Measurements from ENCODE around the gene RAD51B.

RAD51B gene

DNA sequence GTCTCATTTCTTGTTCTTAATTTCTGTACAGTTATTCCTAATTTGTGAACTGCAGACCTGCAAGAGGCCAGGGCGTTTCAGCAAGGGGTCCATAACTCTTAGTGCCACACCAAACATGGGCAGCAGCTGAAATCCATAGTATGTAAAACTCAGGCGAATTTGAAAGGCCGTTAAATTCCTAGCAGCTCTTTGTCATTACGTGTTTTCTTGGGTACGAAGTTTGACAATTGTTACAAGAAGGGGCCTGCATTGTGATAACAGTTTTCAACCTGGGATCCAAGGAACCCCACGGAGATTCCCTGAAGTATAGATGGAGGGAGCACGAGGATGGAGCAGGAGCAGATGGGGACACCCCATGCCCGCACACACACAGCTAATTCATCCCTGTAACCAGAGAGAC, 685.3 kb downstream of the RAD51B start:
- DNase-seq = no peak

DNA sequence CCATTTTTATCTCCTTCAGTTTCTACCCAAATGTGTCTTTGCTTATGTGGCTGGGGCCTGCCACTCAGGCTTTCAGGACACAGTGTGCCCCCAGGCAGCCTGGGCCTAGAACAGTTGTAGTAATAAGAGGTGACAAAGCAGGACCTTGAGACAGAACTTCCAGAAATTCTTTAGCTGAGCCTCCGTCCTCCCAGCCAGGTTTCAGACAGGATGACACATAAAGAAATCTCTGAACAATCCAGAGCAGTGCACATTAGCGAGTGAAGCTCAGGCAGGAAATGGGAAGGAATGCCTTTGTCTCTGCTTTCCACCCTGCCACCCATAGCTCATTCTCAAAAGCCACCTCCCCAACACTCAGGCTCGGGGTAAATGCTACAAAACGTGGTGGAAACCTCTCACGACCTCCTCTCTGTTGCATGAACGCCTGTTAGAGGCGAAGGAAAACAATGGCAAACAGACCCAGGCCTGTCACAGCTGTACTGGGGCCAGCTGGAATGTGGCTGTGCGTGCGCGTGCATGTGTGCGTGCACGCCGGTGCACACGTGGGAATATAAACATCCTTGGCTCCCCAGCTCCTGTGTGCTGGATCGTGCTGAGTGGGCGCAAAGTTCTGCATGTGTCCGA, 686.6 kb downstream of the RAD51B start:
- DNase-seq = no peak

DNA sequence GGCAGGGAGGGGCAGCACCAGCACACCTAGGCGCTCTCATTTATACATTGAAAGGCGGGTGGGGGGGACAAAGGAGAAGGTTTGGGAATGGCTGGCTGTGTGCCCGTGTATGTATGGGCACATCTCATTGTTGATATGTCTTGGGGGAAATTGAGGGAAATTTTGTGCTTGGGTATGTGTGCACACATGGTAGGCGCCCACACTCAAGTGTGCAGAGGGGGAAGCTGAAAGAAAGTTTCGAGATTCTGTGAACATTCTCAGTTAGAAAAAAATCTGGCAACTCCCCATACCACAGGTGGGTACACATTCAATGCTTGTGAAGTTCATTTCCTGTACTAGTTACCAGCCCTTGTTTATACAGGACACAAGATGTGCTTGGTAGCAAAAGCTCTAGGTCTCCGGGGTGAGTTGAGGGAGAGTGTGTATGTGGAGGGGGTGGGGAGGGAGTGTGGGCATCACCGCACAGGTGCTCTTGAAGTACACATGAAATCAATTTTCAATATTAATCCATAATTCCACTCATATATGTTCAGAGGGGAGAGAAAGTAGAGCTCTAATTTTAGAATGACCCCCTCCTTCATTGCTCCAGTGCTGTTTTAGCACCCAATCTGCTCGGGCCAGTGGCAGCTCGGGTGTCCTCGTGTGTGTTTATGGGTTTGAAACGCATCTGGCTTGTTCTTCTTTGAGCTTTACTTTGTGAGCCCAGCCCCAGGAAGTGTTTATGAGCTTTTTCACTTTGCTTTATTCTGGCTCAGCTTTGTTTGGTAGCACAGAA, 687.3 kb downstream of the RAD51B start:
- DNase-seq = no peak

DNA sequence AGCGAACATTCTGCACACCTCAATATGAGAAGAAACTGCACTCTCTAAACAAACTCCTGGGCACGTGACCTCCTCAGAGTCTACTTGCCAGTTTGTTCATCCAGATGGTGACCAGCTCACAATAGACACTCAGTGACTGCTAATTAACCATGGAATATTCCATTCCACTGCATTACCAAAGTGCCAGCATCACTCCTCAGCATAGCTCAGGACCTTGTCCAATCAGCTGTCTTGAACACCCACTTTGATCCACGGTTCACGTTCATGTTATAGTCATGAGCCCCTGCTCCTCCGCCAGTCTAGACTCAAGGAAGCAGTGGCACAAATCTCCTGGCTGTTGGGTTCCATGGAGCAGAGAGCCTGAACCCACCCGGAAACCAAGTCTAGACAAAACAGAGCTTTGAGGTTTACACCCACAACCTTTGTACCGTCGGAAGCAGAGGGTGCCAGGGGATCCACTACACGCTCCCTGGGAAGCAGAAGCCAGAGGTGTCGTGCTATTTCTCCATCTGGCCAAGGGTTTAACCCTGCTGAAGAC, 688.0 kb downstream of the RAD51B start:
- DNase-seq = peak in 1 of 2 donors; percentile 12

DNA sequence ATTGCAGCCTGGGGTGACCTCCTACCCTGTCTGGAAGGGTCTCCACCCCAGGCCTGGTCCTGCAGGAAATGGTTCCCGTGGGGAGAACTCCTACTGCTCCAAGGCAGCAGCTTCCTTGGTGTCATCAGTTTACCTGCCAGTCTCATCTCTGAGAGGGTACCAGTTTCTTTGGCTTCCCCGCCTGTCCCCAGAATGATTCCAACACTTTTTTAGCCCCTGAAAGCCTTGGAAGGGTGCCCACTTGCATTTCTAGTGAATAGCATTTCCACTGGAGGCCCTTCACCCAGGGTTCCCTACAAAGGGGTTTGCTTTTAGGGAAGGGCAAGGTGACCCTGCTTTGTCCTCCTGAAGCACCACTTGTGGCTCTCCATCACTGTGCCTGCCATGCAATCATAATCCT, 689.0 kb downstream of the RAD51B start:
- no peak for DNase-seq

DNA sequence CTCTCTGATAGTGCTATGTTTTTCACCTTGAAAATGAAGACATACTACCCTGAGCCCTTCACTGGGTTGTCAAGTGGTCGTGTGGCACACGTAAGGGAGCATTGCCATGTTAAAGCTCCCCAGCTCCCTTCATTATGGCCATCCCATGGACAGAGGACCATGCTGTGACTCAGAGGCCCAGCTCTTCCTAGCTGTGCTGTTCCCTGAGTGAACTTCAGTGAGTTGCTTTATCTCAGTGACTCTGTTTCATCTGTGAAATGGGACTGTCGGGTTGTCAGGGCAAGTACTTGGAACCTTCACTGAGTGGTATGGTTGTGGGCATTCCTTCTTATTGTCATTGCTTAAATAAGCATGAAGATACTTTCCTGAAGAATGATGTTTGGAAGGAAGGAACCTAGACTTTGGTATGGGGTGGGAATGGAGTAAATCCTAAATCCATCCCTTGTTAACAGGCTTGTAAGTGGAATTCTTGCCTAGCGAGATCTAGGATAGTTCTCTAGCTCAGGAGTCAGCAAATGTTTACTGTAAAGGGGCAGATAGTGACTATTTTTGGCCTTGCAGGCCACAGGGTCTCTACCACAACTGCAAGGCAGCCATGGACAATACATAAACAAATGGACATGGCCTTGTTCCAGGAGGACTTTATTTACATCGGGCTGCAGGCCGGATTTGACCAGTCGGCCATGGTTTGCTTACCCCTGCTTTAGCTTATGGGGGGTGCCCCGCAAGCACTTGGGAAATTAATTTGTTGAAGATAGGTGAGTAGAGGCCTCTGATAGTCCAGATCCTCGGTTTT, 689.8 kb downstream of the RAD51B start:
- no peak for DNase-seq

DNA sequence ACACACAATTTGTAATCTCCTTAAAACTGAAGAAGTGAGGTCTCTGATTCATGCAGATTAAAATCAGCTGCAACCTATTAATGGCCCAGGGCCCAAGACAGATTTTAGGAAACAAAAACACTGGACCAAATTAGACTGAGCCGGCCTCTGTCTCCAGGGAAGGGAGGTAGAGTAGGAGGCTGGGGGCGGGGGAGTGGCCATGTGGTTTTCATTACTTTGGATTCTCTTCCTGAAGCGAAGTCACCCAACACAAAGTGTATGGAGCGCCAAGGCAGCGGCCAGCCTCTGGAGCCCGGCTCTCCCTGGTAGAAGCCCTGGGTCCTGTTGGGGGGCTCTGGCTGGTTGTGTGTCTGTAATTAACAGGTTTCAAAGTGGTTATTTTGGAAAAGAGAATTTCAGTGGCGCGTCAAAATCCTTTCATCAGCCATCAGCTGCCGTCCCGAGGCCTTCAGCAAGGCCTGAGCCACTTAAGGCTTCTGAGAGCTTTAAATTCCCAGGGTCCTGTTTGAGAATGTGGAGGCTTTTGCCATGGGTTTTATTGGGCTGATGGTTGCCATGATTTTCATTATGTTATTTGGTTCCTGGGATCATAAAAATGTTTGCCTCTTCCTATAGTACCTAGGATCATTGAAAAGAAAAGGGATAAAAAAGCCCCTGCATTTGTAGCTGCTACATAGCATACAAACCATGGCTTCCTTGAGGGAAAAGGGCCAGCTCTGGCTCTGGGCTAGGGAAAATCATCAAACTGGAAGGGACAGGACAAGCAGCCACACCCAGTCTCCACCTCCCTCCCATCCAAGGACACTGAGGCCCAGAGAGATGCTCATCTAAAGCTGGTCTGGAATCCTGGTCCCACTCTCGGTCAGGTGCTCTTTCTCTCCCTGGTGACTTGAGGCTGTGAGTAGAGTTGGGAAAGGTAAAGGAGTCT, 690.9 kb downstream of the RAD51B start:
- DNase-seq = no peak

DNA sequence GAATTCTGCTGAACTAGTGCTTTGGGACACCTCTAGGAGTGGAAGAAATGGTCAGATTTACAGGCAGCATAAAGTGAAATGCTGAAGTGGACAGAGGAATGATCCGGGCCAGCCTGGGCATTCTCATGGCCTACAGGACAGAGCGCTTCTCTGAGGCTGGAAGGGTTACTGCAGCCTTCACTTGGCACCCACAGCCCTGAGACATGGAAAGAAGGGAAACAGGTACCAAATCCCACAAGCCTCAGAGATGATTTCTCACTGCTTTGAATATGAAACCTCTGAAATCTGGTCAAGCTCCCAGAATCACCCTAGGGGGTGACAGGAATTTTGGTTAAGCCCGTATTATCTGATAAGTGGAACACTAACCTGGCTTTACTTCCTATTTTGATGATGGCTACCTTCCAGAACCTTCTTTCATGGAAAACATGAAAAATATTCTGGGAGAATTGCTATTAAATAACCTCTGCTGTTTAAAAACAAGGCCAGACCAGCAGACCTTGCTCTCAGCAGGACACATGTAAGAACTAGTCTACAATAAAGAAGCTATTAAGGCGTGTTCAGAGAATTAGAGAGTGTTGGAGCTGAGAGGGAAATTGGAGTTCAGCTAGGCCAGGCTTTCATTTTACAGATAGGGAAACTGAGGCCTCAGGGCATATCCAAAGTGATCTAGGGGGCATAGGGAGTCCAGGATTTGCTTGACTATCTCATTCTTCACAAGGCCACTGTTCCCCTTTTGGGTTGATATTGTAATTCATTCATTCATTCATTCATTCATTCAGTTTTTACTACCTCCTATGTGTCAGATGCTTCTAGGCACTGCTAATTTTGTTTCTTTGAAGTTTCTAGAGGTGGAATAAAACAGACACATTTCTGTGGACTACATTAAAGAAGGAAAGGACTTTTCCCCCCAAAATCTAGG, 691.8 kb downstream of the RAD51B start:
- no peak for DNase-seq

DNA sequence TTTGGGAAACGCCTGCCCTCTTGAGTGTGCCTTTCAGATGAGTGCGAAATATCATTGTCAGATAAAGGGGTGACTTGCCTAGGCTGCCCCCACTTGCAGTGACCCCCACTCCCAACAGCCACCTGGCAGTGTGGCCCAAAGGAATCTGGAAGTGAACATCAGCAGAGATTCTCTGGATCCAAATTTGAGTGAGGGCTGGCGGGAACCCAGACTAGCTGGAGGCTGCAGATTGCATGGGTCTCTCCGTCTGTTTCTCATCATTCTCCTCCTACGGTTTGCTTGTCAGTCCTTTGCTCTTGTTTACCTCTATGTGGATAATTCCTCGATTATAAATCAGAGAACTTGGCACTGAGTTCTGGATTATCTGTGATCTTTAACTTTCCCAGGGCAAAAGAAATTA, 692.5 kb downstream of the RAD51B start:
- DNase-seq = no peak

DNA sequence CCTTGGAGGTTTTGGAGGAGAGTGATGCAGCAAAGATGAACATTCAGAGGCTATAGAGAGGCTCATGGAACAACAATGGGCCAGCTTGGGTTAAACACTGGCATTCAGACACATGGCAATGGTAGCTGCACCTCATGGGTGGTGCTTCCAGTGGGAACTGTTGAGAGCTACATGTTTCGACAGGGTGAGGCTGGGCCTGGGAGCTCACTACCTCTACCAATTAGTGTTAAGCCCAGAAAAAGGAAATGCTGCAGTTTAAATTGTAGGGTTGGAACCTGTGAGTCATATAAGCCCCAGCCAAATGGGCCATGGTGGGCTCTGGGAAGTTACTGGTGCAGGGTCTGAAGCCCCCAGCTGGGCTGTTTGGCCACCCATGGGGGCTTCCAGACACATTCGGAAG, 693.6 kb downstream of the RAD51B start:
- DNase-seq = no peak

DNA sequence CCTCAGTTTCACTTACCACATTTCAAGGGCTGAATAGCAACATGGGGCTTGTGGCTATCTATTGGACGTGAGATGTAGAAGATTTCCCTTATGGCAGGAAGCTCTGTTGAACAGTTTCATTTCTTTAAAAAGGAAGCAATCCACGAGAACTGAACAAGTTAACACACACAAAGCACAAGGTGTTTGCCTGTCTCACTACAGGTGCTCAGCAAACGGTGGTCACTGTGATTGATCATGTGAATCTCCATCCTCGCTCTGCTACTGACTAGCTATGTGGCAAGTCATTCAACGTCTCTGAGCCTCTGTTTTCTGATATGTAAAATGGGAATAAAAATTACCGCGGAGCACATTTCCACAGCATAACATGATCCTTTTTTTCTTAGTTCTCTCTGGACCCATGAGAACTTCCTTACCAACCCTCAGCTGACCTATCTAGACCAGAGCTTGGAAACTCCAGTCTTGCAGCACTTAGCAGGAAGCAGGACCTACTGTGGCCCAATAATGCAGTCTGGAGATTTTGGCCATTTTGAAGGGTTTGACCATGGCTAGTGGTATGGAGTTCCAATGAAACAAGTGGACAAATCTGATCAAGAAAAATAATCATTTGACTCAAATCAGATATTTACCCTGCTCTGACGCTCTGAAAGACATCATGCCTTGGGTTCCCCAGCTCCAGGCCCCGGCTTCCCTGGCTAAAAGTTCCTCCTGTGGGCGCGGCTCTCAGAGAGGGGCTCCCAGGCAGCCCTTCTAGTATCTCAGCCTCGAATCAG, 694.4 kb downstream of the RAD51B start:
- DNase-seq = no peak

DNA sequence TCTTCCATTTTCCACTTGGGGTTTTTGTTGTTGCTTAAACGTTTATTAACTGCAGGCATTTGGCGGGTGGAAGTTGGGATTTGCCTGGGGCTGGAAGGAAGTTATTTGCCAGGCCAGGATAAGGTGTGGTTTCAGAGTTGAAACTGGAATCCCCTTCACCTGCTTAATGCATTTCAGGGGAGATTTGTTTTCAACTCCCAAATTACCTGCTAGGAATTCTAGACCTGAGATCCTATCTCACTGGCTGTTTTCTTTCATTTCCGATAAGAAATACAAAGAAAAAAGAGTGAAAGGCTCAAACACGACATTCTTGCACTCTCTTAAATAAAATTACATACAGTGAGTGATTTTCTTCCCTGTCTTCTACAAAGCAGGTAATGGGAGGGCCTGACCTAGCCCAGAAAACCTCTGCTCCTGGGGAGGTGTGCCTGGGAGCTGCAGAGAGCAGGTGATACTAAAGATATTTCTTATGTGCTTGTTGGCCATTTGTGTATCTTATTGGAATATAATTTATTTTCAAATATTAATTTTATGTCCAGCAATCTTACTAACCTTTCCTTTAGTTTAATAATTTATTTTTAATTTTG, 695.1 kb downstream of the RAD51B start:
- DNase-seq = no peak

DNA sequence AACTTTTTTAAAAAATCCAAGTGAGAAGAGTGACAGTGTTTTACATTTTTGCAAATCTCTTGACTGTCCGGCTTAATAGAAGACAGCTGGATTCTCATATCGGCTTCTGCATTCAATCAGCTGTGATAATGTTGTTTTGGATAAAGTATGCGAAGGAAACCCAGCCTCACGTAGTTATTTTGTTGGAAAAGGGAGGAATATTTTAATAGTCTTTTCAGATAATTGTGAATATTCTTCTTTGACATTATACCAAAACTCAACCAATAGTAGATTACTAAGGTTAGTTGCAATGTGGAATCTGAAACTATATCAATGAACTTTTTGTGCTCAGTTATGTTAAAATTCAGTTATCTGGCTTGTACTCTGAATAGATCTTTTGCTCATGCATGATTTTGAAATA, 696.8 kb downstream of the RAD51B start:
- DNase-seq = no peak

DNA sequence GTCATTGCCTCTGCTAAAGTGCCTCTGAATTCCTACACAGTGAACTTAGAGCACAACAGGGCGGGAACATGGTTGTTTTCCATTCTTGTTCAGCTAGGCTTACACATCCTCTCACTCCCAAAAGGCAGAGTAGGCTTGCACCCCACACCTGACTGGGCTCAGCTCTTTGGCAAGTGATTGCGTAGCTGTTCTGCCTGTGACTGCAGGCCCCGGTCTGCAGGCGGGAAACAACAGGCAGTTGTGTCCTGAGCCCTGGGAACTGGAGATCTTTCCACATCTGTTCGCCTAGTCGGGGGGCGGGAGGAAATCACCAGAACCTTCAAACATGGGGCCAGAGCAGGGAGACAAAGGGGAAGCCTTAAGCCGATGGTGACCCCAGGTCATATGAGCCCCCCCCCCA, 698.6 kb downstream of the RAD51B start:
- no peak for DNase-seq

DNA sequence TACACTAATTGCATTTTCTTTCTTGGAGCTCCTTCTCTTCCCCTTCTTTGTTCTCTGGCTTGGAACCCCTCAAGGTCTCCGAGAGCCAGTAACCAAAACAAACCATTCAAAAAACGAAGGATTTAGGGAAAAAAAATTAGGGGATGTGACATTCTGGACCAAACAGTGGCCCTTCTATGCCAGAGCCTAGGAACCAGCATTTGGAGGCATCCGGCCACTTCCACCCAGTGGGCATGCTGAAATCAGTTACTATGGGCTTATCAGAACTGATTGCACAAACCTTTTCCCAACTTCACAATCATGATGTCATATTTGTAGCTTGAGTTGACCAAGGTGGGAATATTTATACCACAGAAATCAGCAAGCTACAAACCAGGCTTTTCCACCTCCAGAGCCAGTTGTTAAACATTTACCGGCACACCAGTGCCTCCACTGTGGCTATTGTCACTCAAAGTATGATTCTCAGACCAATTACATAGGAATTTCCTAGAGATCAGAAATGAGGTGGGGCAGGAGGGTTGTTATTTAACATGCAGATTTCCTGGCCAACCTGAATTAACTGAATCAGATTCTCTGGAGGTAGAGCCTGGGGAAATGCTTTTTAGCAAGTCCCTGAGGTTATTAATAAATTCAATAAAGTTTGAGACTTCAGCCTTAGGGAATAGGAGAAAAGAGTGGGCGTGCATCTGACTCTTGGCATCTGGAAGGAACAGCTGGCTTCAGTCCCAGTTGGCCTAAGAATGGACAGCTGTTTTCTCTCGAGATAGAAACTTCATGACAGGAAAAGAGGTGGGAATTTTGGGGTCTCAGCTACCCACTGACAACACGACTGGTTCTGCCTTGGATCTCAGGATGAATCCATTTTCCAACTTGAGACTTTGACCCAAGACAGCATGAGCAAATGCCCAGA, 699.4 kb downstream of the RAD51B start:
- no peak for DNase-seq

DNA sequence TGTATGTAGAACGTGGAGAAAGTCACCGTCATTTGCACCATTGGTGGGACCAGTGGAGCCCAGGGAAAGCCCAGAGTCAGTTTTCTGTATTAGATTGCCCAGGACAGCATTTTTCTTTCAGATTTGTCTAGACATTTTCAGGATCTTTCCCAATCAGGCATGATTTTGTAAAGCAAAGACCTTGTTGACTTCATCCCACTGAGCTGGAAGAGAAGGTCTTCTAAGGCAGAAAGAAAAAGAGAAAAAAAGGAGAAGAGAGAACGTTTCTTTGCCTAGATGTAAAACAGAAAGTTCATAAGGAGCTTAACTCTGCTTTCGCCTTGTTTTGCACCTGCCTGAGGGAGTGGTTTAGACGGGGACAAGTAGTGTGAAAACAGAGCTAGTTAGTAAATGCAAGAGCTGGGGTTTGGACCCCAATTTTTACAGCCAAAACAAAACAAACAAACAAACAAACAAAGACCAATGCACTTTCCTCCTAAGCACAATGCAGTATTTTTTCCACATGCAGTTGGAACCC, 700.1 kb downstream of the RAD51B start:
- no peak for DNase-seq

DNA sequence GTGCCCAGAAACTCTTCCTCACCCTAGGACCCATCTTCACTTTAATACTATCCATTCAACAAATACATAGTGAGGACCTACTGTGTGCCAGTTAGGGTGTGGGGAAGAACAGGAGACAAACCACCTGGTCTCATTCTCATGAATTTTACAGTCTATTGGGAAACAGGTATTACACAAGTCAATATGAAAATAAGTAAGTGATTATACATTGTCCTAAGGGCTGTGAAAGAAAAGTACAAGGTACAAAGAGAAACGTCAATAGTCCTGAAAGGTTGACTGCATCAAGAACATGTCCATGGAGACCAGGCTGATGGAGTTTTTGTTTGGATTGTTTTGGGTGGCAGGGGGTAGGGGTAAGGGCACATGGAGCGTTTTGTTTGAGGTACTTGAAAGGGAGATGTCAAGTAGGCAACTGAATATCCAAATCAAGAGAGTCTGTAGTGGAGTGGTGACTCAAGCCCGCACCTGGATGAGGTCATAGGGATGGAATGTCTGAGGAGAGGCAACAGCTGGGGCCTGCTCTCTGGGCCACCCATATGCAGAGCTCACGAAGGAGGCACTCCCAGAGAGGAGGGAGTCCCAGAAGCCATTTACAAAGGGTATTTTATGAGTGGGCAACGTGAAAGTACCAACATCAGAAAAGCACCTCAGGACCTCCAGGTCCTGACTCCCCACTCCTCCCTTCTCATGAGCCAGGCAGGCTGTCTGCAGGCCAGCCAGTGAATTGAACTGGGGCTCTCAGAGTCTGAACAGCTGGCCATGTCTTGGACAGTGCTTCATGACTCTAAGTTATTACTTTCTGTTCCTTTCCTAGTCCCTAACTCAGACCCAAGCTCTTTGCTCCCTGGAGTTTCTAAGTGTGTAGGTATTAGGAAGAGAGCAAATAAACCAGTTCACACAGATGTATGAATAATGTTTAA, 701.3 kb downstream of the RAD51B start:
- no peak for DNase-seq

DNA sequence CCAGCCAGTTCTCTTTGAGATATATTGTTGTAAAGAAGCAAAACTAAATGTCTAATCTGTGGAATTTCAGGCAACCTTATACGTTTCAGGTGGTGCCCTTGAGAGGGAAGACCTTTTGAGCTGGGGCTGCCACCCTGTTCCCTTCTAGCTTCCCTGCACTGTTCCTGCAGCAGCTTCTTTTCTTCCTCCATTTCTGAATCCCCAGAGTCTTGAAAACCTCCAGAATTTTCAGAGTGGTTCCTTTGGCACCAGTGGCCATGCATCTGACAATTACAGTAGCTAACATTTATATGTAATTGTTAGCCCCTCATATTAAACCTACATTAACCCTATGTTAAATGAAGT, 702.0 kb downstream of the RAD51B start:
- DNase-seq = no peak
